Stimulated activated CD8-positive, alpha-beta memory T cell treated with anti-CD3 and anti-CD28 coated beads, Interleukin-7, amount 100 ng/mL, for 4 hours (primary cell): Measurements from ENCODE around the gene FPR3.
"Not testable (repeated sequence)": the region's sequence is repeated elsewhere in the genome, so short reads cannot be mapped to it uniquely, and the experiment has no call there.

Source experiments
- DNase-seq, 2 donors: peaks; one replicate each; pipeline ENCODE4 v3.0.0-alpha.2; 2020; ENCODE audit warnings: low read depth in 2 of 2

Gene FPR3

DNA sequence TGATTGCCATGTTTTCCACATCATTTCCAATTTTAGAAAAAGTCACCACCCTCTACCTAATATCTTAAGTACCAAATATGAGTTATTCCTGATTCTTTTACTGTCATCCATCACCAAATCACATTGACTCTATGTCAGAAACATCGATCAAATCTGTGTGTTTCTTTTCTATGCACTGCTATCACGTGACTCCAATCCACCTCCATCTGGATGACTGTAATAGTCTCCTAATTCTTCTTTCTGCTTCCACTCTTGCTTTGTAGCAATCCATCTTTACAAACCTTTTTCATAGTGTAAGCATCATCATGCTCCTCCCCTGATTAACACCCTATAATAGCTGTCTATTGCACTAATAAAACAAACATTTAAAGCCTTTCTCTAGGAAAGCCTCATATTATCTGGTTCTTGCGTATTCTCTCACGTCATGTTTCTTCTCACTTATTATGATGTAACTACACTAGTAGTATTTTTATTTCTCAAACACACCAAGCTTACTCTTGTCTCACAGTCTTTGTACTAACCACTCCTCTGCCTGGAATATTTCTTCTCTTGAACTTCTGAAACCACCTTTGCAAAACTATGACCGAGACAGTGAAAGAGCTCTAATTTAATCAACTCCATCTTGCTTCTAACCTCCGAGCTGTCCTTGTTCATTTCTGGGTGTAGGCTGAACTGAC lies 10.7 kb upstream of the FPR3 start:
- no peak for DNase-seq

DNA sequence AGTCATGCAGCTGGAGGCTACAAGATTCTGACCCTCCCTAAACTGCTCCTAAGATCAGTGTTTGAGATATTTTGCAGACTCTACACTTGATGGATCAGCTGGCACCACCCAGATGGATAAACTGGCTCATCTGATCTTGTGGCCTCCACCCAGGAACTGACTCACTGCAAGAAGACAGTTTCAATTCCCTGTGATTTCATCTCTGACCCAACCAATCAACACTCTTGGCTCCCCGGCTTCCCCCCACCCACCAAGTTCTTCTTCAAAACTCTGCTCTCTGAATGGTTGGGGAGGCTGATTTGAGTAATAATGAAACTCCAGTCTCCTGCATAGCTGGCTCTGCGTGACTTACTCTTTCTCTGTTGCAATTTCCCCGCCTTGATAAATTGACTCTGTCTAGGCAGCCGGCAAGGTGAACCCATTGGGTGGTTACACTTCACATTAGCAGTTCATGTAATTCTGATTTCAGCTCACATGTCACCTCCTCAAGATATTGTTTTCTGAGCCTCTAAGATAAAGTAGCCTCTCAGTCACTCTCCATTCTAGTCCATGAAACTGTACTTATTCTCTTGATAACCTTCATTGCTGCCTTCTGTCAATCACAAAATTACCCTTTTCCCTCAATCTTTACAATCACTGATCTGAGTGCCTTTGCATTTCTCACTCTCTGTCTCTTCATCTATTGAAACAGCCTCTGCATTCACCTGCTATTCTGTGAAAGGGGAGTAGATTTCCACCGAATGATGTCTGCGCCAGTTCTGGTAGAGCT lies 9.9 kb upstream of the FPR3 start:
- DNase-seq = peak; percentile 5 to 16

DNA sequence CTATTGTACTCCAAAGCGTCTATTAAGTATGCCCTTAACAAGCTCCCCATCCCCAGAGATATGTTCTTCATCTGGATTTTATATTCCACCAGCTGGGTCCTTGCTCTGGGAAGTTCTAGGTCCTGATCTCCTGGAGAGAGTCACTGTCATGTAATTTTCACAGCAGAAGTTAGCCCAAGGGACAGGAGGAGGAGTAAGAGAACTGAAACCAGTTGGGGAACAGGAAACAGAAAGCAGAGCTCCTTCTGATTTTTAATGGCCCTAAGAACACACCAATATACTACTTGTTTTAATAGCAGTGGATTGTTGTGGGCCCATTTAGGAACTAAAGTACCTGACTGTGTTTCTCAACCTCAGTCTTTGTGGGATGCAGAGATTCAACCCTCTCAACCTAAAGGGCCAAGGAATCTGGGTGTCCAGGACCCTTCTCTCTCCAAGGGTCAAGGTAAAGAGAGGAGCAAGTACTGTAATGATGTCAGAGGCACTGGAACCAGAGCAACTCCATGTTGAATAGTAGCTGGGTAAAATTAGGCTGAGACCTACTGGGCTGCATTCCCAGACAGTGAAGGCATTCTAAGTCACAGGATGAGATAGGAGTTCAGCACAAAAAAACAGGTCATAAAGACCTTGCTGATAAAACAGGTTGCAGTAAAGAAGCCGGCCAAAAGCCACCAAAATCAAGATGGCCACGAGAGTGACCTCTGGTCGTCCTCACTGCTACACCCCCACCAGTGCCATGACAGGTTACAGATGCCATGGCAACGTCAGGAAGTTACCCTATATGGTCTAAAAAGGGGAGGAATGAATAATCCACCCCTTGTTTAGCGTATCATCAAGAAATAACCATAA lies 8.1 kb upstream of the FPR3 start:
- DNase-seq = no peak

DNA sequence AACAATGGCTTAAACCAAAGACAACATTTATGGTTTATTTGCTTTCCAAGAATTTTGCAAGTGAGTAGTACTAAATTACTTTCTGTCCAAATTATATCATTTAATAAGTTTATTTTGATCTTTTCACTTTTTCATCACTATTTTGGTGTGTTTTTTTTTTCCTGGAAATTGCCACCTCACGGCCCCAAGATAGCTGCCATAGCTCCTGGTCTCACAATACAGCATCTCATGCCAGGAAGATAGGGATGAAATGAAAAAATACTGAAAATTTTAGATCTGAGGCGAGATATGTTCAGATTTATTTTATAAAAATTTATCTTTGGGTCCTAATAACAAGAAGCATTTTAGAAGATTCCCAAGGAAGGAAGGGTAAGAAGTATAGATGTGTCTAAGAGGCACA lies 6.9 kb upstream of the FPR3 start:
- DNase-seq = no peak

DNA sequence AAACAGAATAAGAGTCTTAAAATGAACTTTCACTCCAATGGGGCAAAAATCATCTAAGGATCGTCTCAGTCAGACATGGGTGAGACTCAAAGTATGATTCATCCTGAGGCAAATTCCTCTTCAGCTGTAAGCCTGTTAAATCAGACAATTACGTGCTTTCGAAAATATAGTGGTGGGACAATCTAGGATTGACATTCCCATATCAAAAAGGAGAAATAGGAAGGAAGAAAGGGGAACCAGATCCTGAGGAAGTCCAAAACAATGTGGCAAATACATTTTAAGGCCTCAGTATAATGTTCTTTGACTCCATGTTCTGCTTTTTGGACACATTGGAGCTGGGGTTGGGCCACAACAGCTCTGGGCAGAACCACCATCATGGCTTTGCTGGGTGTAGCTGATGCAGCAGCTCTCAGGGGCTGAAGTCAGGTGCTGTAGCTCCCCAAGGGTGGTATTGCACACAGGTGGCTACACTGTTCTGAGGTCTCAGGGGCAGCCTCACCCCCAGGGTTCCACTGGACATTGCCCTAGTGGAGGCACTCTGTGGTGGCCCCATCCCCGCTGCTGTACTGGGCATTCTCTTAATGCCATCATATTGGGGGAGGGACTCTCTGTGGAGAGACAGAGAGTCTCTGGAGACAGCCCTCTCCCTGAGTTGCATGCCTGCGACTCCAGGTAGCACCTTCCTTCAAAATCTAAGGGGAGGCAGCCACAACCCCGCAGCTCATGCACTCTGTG lies 5.7 kb upstream of the FPR3 start:
- no peak for DNase-seq

DNA sequence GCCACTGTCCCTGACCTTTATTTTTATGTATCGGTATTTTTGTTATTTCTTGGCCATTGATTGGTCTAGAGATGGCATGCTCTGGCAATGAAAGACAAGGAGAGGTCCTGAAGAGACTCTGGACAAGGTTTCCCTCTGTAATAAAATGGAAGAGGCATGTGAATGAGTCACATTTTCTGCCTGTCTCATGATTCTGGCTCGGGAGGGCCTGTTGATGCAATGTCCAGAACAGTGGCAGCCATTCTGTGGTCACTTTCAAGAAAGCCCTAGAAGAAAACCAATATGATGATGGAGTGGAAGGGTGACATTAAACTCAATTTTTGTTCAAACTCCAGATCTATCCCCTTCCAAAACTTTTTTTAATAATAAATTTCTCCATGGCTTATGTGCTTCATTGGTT lies 2.0 kb upstream of the FPR3 start:
- no peak for DNase-seq

DNA sequence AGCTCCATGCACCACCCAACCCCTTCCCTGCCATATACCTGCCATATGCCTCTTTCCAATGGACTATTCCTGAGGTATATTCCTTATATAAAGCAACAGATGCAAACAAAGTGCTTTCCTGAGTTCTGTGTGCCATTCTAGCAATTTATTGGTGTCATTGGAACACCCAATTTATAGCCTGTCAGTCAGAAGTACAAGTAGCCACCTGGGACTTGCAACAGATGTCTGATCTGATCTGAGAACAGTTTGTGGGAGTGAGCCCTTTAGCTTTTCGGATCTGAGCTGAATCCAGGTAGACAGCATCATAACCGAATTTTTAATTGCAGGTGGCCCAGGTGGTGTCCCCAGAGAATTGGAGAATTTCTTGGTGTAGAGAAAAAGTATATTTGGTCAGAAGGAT lies 963 bp upstream of the FPR3 start:
- no peak for DNase-seq

DNA sequence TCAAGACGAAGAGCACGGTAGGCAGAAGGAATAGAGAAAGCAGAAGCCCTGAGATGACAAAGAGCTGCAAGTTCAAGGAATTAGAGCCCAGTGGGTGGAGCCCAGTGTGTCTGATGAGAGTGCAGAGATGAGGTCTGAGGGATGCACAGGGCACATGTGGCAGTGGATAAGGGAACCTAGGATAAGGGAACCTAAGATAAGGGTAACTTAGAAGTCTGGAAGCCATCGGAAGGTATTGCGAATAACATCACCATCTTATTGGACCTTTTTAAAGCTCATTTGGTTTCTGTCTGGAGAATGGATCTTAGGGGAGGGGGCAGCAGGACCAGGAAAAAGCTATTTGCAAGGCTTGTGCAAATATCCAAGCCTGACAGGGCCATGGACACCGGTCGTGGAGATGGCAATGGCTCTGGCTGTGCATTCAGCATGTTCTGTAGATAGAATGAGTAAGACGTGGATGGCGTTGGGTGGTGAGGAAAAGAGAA lies 1.3 kb downstream of the FPR3 start:
- no peak for DNase-seq

DNA sequence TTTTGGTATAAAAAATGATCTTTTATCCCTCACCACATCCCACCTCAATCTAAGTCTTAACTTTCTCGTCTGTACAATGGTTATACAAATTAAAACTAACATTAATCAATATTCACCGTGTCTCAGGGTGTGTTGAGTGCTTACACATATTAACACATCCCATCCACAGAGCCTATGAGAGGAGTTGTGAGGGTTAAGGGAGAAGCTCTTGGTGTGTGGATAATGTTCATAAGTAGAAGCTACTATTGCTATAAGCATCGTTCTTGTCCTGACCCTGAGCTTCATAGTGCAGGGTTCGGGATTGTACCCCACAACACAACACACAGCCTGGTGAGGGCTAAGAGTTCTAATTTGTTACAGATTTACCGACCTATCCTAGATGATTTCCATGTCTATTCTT lies 2.5 kb downstream of the FPR3 start:
- no peak for DNase-seq

DNA sequence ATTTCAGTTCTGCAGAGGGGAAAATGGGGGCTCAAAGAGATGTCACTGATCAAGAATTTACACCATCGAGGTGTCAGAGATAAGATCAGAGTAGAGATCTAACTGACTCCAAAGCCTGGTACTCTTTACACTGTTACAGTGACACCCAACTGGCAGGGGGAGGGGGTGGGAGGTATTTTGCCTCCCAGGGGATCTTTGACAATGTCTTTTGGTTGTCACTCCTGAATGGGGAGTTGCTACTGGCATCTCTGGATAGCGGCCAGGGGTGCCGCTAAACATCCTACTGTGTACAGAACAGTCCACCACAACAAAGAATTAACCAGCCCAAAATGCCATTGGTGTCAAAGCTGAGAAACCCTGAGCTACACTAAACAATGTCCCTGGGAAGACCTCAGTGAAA lies 3.1 kb downstream of the FPR3 start:
- no peak for DNase-seq

DNA sequence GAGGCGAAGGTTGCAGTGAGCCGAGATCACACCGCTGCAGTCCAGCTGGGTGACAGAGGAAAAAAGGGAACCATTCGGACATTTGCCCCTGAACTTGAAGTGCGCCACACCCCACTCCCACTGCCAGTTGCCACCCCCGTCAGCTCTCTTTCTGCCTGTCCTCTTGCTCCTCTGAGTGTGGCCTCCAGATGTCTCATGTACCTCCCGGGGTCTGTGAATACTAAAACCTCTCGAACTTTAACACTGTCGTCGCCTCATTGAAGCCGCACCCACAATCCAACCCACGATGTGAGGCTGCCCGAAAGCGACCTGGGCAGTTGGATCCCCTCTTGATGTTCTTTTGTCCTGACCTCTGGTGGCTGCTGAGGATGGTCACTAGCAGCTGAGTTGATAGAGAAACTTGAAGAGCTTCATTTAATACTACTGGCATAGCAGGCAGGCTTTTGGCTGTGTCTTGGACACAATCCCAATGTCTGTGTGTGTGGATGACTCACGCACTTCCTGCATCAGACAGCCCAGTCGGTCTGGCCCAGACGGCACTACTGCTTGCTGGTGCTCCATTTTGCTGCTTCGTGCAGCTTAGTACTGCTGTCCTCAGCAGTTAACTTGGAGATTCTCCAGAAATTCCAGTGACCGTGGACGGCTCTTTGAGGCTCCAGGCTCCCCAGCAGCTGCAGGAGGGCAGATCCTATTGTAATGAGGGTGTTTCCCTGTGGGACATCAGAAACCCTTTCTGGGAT lies 4.2 kb downstream of the FPR3 start:
- DNase-seq = no peak

DNA sequence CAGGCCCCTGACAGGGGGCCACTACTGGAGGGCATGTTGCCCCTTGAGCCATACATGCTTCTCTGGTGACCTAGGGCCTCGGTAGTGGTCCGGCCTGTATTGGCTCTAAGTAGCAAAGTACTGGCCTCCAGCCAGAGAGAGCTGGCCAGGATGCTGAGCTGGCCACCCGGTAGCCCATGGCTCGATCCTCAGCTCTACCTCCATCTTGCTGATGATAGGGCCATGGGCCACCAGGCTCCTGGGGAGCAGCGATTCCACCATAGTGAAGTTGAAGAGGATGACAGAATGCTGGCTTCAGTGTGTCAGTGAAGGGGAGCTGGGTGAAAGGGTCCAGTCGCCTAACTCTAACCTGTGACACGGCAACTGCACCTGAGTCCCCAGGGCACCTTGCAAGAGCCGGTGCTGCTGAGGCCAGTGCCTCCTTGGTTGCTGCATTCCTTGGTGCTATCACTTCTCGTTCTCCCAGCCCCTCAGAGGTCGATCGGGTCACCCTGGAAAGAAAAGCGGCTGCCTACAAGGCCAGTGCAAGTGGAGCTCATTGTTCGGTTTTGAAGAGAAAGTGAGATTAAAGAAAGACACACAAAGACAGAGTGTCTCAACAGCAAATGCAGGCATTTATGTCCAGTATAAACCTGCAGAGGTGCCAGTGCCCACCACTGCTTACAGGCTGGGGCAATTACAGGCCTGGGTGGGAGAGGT lies 5.0 kb downstream of the FPR3 start:
- DNase-seq = no peak

DNA sequence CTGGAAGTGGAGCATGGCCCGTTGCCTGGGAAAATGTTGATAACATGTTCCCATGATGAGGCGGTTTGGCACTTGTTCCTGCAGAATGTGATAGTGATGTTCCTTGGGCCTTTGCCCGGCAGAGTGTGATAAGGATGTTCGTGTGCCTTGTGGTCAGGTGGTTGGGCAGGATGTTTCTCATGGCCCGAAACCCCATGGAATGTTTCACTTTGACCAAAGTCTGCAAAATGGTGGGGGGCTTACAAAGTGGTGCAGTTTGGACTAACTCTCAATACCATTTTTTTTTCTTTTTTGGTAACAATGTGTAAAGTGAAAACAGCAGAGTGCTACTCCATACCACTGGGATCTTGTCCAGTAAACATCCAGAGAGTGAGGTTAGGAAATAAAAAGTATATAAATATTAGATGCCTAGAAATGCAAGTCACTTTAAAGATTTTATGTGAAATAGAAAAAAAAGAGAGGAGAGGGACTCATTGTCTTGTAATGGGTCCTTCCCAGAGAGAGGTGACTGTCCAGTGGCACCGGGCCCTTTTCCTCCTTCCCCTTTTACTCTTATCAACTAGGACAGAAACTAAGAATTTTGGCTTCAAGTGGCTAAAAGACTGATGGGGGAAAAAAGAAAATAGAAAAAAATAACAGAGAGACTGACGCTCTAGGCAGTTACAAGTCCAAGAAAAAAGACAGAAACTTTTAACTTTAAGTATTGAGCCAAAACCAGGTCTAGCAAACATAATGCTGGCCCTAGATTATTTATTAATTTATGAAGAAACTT lies 5.7 kb downstream of the FPR3 start:
- DNase-seq = no peak

DNA sequence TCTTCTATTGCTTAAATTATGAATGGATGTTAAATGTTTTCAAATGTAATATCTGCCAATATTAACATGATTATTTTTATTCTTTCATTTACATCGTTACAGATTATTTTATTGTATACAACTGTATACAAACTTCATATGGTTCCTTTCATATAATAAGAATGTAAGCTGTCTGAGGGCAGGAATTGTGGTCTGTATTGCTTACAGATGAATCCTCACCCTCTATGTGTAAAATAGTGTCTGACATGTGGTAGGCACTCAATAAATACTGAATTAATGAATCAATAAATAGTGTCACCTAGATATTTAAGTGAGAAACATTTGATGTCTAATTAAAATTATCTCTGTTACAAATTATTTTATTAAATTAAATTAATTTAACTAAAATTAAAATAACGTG lies 7.8 kb downstream of the FPR3 start:
- DNase-seq = no peak

DNA sequence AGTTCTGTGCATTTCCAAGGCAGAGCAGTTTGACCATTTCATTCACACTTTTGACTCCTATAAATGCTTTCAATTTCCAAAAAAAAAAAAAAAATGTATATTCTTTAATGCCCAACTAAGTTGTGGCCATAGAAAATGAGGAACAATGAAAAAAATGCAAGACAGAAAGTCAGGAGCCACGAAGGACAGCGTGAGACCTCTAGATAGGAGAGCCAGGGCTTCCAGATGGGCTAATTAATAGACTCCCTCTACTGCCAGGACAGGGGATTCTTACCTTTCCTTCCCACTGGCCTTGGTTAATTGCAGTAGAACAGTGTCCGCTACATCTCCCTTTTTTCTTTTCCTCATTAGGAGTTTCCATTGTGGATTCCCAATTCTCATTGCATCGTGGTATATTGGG lies 8.6 kb downstream of the FPR3 start:
- no peak for DNase-seq

DNA sequence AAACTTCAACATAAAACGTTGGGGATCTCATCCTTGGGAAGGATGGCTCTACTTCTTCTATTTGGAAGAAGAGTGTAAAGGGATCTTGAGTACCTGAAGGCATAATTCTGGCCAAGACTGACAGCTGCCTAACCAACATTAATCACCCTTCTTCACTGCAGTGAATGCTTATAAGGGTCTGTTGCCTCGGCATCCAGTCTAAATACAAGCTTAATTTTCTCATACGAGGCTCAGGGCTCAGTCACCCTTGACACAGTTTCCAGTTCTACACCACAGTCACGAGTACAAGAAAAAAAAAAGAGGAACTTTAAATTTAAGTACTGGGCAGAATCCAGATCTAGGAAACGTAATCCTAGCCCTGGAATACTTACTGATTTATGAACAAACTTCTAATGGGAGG lies 9.0 kb downstream of the FPR3 start:
- DNase-seq = no peak

DNA sequence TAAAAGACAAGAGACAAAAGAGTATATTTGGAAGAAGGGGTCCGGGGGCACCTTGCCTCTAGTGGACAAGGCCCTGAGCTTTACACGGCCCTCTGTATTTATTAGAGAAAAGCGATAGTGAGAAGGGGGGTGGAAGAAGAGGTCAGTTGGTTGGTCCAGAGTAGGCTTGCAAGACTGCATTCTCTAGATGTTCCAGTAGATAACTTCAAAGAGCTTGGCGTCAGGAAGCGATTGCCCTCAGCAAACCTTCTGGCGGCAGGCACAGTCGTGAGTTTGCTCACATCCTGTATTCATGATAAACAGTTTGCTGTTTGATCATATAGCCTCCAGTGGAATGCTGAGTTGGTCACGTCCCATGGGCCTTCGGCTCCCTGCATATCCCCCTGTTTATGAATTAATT lies 9.8 kb downstream of the FPR3 start:
- not testable (repeated sequence) for DNase-seq

DNA sequence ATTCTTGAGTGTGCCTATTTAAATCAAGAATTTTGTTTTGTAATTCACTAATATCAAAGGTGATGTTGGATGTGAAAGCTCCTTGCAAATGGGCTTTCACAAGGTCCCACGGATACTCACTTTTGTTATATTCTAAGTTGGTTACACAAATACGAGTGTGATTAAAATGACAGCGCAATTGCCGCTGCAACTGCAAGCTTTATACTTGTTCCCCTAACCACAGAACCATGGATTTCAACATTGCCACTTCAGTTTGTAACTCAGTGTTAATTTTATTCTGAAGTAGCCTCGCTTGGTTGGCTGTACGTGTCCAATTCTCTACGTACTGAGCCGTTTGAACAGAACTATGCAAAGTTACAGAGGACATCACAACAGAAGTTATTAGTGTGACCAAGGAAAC lies 10.4 kb downstream of the FPR3 start:
- DNase-seq = not testable (repeated sequence)

DNA sequence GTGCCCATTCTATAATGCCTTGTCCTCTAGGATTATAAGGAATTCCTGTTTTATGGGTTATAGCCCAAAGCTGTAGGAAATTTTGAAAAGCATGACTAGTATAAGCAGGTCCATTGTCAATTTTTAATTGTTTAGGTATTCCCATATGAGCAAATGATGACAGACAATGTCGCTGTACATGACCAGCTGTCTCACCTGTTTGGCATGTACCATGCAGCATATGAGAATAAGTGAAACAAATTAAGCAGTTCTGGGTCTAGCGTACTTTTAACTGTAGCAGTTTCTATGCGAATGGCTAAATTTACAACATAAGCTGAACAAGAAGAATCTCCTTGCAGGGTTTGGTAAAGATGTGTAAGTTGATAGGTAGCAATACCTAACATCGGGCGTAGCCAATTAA lies 11.6 kb downstream of the FPR3 start:
- DNase-seq = not testable (repeated sequence)
